Esophagus muscularis mucosa (tissue), 4 donors: Measurements from ENCODE around the gene ETV2. TPM values are rescaled to one million over a fixed set of nuclear protein-coding genes. Genes with fewer than 3 reads are reported as not detected.
A peak's percentile ranks its signal among the peaks of the same experiment; 100 is the strongest.

Experiments used
- DNase-seq: peaks from one replicate; pipeline ENCODE4 v3.0.0-alpha.2; 2017; ENCODE audit errors: extremely low spot score
- H3K27ac ChIP-seq, 4 donors: fragments of 200-600 bp; sonication (generic); replicated peaks in 1 of 4; 1 replicate in 3 of 4; 2 replicates in 1 of 4; pipeline ENCODE4 v1.5.1; 2016 to 2019; ENCODE audit warnings: mild to moderate bottlenecking in 1 of 4
- H3K27me3 ChIP-seq, 4 donors: fragments of 200-600 bp; sonication (generic); one replicate each; pipeline versions ENCODE4 v1.5.1 to v1.6.0; 2016 to 2019
- H3K36me3 ChIP-seq, 4 donors: fragments of 200-600 bp; sonication (generic); one replicate each; pipeline ENCODE4 v1.5.1; 2016 to 2019
- H3K4me1 ChIP-seq, 4 donors: fragments of 200-600 bp; sonication (generic); one replicate each; pipeline ENCODE4 v1.5.1; 2016 to 2019
- H3K4me3 ChIP-seq, 4 donors: fragments of 200-600 bp; sonication (generic); 1 replicate in 2 of 4; 2 replicates in 2 of 4; pipeline ENCODE4 v1.5.1; 2016 to 2019; ENCODE audit warnings: mild to moderate bottlenecking in 4 of 4, moderate library complexity in 1 of 4
- H3K9me3 ChIP-seq, 4 donors: fragments of 200-600 bp; sonication (generic); 1 replicate in 3 of 4; 2 replicates in 1 of 4; pipeline ENCODE4 v1.5.1; 2016 to 2019
- EP300 ChIP-seq: sonication (generic); formaldehyde crosslinking; IDR thresholded peaks from one replicate; pipeline ENCODE4 v1.6.1; 2017; ENCODE audit warnings: antibody characterized with exemption
- POLR2A ChIP-seq: fragments of 450-650 bp; IDR thresholded peaks from one replicate; pipeline ENCODE4 v1.6.1; 2017; ENCODE audit warnings: antibody characterized with exemption, moderate library complexity, mild to moderate bottlenecking, low read depth
- POLR2AphosphoS5 ChIP-seq, 2 donors: sonication (generic); formaldehyde crosslinking; IDR thresholded peaks; one replicate each; pipeline ENCODE4 v1.6.1; 2017; ENCODE audit warnings: antibody characterized with exemption in 2 of 2
- WGBS: methylation state at CpG from one replicate; pipeline ENCODE4 v1.1.5; 2018; 5-methylcytosine and 5-hydroxymethylcytosine counted together
- intact Hi-C: fragments of 100-400 bp; cut with DNase I; formaldehyde crosslinking; loops from one replicate; pipeline ENCODE4 v1.15.1; 2023
- total RNA-seq, 4 donors: library from RNA; depleted of rRNA; stranded (reverse); fragments of >200 nt; gene quantifications; one replicate each; pipeline versions ENCODE4 v1.1.0 to v1.2.1, GENCODE V29; 2016
- TF ChIP-seq, protein P1 (sequence below), 3 experiments: fragments of 200-600 bp in 2 of 3; fragments of 450-650 bp in 1 of 3; sonication (generic) in 2 of 3; IDR thresholded peaks; one replicate each; pipeline ENCODE4 v1.5.1; 2017 to 2019; ENCODE audit warnings: antibody characterized with exemption in 3 of 3, mild to moderate bottlenecking in 2 of 3, moderate library complexity in 1 of 3

The ETV2 gene
- total RNA-seq, 4 donors from 2014 or later, result 3.4 TPM; not detected in 3

DNA sequence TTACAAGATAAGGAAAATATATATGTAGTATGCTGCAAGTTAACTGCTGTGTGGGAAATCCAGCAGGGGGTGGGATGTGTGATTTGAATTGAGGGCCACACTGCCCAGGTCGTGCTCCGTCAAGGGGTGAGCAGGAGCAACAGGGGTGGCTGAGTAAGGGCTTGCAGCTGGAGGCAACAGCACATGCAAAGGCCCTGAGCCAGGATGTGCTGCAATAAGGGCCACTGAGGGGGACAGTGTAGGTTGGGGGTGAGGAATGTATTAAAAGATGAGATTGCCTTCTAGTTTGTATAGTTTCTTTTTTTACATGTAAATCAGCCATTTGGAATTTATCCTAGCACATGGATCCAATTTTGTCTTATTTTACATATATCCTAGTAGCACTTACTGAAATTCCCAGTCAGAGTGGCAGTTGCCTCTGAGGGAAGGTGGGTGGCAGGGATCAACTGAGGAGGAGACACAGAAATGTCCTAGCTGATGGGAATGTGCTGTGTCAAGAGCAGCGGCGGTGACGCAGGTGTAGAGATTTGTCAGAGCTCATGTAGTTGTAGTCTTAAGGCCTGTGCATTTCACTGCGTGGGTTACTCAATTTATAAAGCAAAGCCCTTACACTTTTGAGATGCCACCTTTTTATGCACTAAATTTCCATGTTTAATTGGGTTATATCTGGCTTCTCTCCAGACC, 18.1 kb upstream of the ETV2 start:
- no peak for DNase-seq
- peaks cover 0 to 32% (median 19%) of the 10 kb centered on the region in 4 donors for H3K36me3 ChIP-seq
- H3K27ac ChIP-seq, result no peak overlapping the region
- H3K4me1 ChIP-seq, result peaks cover 6 to 9% (median 9%) of the 10 kb centered on the region in 4 donors
- intact Hi-C loops, result no loop called here
- no peaks in the 10 kb centered on the region for H3K9me3 ChIP-seq
- H3K4me3 ChIP-seq, result no peak overlapping the region
- WGBS, result 86% methylated on average over 6 of the region's 6 CpGs
- TF ChIP-seq, protein P1, sequence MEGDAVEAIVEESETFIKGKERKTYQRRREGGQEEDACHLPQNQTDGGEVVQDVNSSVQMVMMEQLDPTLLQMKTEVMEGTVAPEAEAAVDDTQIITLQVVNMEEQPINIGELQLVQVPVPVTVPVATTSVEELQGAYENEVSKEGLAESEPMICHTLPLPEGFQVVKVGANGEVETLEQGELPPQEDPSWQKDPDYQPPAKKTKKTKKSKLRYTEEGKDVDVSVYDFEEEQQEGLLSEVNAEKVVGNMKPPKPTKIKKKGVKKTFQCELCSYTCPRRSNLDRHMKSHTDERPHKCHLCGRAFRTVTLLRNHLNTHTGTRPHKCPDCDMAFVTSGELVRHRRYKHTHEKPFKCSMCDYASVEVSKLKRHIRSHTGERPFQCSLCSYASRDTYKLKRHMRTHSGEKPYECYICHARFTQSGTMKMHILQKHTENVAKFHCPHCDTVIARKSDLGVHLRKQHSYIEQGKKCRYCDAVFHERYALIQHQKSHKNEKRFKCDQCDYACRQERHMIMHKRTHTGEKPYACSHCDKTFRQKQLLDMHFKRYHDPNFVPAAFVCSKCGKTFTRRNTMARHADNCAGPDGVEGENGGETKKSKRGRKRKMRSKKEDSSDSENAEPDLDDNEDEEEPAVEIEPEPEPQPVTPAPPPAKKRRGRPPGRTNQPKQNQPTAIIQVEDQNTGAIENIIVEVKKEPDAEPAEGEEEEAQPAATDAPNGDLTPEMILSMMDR (IDR thresholded peaks at IDR 0.05), result no peak
- TF ChIP-seq POLR2A (no peak), POLR2AphosphoS5 (IDR thresholded peaks at IDR 0.05) (no peak), EP300 (no peak)
- H3K27me3 ChIP-seq, result no peaks in the 10 kb centered on the region

DNA sequence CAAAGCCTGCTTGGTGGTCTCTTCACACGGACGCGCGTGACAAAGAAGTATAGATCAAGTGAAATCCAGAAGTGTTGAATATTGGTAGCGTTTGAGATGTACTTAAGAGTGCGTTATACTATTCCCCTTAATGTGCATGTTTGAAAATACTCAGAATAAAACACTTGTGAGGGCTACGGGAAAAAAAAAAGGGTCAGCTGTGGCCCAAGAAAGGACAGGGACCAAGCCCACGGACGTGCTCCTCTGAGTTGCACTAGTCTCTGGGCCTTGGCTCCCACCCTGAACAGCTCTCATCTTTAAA, 13.3 kb upstream of the ETV2 start:
- DNase-seq, result no peak
- H3K36me3 ChIP-seq, result peaks cover 31 to 33% (median 32%) of the 10 kb centered on the region in 4 donors
- H3K27ac ChIP-seq, result peak overlapping the region; percentile 86 to 96 (median 92)
- intact Hi-C loops, result loop anchor here (2.0 to 5.0 kb wide), 2 partner anchors 15 to 81 kb away; partner anchors contain the start of gene TMEM147
- peak overlapping the region; percentile 88 to 99 (median 94) for H3K4me3 ChIP-seq
- no peaks in the 10 kb centered on the region for H3K9me3 ChIP-seq
- no peaks in the 10 kb centered on the region for H3K27me3 ChIP-seq
- WGBS, result 16% methylated on average over 9 of the region's 9 CpGs
- TF ChIP-seq POLR2A (no peak), EP300 (no peak), POLR2AphosphoS5 (IDR thresholded peaks at IDR 0.05) (no peak)
- TF ChIP-seq, protein P1 (IDR thresholded peaks at IDR 0.05), result no peak
- peaks cover 19 to 32% (median 28%) of the 10 kb centered on the region in 4 donors for H3K4me1 ChIP-seq

DNA sequence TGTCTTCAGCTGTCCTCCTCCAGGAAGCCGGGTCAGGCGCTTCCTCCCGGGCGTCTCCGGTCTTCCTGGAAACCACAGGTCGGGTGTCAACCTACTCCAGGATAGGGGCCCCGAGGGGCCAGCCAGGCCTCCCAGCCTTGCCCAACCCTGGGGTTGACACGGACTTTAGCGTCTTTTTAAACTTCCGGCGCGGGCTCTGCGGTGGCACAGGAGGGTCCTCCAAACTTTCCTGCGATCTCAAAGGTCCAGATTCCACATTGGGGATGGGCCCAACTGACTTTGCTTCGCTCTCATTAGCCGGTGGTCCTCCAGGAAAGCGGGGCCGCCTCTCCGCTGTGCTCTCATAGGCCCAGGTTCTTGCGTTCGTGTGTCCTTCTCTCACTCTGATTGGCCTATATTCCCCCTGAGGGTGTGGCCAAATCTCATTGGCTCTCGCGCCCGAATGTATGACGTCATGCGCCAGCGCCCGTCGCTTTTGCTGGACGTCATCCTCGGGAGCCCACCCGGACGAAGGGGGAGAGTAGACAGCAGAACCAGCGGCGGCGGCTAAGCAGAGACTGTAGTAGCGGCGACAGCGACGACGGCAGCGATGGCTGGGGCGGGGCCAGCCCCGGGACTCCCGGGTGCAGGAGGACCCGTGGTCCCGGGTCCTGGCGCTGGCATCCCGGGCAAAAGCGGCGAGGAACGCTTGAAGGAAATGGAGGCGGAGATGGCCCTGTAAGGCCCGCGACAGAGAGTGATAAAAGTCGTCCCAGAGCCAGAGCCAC, 12.8 kb upstream of the ETV2 start, which contains the start of gene RBM42:
RBM42 (plus strand) TSS at position 472 of the 767 bp plus-strand sequence; CDS start at position 590, 118 bp downstream.
- H3K27ac ChIP-seq, result peak within 1 kb of the TSS; percentile 86 to 96 (median 92)
- intact Hi-C loops, result loop anchor here (2.0 to 5.0 kb wide), 2 partner anchors 14 to 81 kb away; partner anchors contain the start of gene TMEM147
- DNase-seq, result peak; percentile 100
- H3K36me3 ChIP-seq, result peaks cover 36 to 38% (median 37%) of the 10 kb centered on the region in 4 donors
- peak; percentile 95 for TF ChIP-seq POLR2AphosphoS5 (IDR thresholded peaks at IDR 0.05)
- peak; percentile 49 for TF ChIP-seq POLR2A
- no peak for TF ChIP-seq EP300
- TF ChIP-seq, protein P1 (IDR thresholded peaks at IDR 0.05), result peak in 1 of 3 experiments; percentile 41
- 0% methylated on average over 18 of the region's 56 CpGs for WGBS
- H3K4me3 ChIP-seq, result peak within 1 kb of the TSS; percentile 88 to 99 (median 94)
- H3K9me3 ChIP-seq, result no peaks in the 10 kb centered on the region
- peaks cover 19 to 32% (median 28%) of the 10 kb centered on the region in 4 donors for H3K4me1 ChIP-seq
- H3K27me3 ChIP-seq, result no peaks in the 10 kb centered on the region

DNA sequence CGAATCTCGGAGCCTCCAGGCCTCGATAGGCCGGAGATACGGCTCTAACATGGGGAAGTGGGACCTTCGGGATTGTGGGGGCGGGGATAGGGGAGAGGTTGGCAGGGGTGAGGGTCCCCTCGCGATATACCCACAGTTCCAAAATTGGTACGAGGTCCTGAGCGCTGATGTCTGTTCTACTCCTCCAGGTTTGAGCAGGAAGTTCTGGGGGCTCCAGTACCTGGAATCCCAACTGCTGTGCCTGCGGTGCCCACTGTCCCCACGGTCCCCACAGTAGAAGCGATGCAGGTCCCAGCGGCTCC, 12.3 kb upstream of the ETV2 start:
- Histone ChIP-seq H3K4me1 (peaks cover 19 to 32% (median 28%) of the 10 kb centered on the region in 4 donors), H3K27me3 (no peaks in the 10 kb centered on the region), H3K4me3 (peak overlapping the region; percentile 88 to 99 (median 94)), H3K36me3 (peaks cover 42 to 44% (median 43%) of the 10 kb centered on the region in 4 donors), H3K9me3 (no peaks in the 10 kb centered on the region), H3K27ac (peak overlapping the region; percentile 86 to 96 (median 92))
- TF ChIP-seq POLR2AphosphoS5 (IDR thresholded peaks at IDR 0.05) (no peak), EP300 (no peak), POLR2A (no peak)
- TF ChIP-seq, protein P1 (IDR thresholded peaks at IDR 0.05), result no peak
- intact Hi-C loops, result loop anchor here (2.0 to 5.0 kb wide), 2 partner anchors 14 to 82 kb away; partner anchors contain the start of gene TMEM147
- DNase-seq, result no peak
- 9% methylated on average over 11 of the region's 15 CpGs for WGBS
